Stimulated activated CD8-positive, alpha-beta memory T cell treated with anti-CD3 and anti-CD28 coated beads, Interleukin-15, amount 100 ng/mL, for 4 hours (primary cell): ENCODE results near the gene LRMDA.

Source experiments
- DNase-seq, 2 donors: peaks; one replicate each; pipeline ENCODE4 v3.0.0-alpha.2; 2020; ENCODE audit warnings: low read depth in 2 of 2

The LRMDA gene

DNA sequence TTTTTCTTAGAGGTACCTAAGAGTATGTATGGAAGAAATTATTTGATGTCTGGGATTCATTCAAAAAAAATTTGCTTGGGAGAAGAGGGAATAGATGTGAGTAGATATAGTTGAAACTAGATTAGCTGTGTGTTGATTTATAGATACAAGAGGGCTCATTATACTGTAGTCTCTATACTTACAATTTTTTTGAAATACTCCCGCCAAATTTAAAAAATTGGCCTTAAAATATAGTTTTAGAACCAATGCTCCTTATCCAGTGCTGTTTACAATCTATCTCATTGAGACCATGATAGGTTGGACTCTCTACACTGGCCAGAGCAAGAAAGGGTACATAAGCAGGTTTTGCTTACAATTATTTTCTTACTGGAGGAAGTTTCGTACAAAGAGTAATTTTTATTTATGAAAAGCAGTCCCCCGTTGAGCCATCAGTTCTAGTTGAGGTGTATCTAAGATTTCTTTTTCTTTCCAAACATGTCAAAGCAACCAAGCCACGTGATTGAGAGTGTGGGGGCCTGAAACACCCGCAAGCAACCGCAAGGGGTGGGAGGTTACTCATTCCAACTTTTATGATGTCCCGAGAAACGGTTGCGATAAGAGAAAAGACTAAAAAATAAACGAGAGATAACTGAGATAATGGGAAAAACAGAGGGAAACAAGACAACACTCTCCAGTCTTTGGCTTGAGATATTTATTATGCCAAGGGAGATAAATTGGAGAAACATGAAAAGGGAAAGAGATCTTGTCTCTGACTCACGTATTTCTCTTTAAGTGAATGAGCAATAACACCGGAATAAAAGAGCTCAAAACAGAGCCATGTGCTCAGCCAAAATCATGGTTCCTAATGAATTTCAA lies 729.2 kb downstream of the LRMDA start:
- no peak for DNase-seq

DNA sequence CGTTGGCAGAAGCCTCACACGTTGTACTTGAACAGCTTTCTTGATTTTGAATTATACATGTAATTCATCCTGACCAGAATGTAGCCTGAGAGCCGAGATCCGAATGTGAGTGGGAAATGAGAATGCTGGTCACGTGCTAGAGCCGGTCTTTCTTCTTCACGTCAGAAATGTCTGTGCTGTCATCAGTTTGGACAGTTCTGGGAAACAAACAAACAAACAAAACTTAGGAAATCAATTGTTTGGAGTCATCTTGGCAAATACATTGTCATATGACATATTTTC lies 729.8 kb downstream of the LRMDA start:
- no peak for DNase-seq

DNA sequence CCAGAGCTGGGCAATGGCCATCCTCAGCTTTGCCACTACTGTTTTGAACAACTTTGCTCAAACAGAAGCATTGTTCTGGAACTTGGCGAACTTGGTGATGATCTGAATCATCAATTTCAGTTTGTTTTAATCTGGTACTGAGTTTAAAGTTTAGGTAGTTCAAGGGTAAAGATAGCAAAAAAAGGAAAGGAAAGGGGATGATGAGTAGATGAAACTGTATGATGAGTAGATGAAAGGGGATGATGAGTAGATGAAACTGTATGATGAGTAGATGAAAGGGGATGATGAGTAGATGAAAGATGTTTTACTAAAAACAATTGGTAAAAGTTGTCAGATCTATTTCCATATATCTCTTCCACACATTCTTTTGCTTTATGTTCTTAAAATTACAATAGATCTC lies 737.0 kb downstream of the LRMDA start:
- no peak for DNase-seq

DNA sequence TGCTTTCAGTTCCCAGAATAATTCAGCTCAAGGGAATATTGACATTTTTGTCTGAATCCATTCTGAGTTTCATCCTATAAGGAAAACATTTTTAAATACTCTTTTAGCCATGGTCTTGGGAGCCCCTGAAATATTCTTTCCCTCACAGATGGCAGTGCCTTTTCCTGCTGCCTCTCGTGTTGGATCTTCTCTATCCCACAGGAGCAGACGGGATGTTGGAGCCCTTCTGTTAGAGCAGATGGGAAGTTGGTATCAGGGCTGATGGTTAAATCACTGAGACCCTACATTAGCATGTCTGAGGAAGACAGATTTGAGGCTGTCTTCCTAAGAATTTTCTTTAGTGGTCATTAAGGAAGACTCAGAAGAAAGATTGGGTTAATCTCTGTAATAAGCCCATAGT lies 737.8 kb downstream of the LRMDA start:
- DNase-seq: no peak

DNA sequence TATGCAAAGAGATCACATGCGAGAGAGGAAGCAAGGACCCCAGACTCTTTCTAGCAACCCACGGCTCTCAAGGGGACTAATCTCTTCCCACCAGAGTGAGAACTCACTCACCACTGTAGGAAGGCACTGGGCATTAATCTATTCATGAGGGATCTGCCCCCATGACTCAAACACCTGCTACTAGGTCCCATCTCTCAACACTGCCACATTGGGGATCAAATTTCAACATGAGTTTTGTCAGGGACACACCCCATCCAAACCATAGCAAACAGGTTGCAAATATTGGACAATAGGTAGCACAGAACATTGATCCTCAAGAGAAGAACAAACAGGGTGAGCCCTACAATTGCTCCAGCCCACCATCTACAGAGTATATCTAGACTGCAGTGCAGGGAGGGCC lies 740.6 kb downstream of the LRMDA start:
- no peak for DNase-seq

DNA sequence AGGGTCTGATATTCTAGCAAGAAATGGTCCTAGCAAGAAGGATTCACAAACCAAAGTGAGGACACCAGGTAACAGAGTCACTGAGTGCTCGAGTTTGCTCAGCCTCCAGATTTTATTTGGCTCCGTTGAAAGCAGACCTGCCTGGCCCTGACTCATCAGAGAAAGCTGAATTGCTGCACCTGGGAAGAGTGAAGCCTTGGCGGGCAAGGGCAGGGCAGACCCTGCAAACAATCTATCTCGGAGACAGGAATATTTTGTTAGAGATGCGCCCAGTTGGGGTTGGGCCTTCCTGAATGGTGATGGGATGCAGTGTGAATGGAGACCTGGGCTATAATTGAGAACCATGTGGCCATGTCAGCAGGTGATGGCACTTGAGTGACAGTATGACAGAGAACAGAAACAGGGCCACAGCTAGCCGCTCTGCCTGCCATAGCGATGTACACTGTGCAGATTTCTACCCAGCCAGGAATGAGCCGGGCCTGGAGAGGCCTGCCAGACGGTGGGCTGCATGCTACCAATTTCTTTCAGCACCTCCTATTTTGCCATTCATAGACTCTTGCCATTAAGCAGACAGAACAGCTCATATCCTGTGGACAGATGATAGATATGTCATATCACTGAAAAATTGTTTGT lies 744.2 kb downstream of the LRMDA start:
- DNase-seq: no peak

DNA sequence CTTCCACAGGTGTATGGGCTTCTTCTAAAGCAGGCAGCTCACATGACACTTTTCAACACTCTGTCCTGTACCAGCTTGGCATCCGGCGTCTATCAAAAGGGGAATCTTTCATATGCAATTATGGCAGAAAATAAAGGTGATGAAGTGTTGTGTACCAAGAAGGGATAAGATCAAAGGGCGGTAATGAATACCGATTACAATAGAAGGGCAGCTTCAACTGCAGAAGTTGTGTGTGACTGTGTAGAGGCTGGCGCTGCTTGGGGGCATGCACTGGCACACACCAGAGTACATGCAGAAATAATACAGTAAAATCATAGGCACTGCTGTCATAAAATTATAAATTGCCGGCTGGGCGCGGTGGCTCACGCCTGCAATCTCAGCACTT lies 744.7 kb downstream of the LRMDA start:
- DNase-seq: no peak

DNA sequence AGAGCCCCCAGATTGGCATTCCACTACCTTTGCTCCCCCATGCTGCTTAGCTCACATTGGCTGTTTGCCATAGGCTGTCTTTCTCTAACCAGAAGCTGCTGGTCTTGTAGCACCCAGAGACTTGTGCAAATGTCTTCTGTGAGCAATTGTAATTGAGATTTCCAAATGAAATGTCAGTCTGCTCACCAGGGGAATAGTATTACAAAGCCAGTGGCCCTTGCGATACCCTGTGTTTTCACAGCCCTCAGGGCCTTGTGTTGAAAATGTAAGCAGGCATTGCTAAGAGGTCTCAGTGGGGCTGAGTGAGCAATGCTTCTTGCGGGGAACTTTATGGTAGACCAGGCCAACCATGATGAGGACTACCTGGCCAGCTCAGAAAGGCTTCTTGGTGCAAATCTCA lies 746.5 kb downstream of the LRMDA start:
- DNase-seq: no peak

DNA sequence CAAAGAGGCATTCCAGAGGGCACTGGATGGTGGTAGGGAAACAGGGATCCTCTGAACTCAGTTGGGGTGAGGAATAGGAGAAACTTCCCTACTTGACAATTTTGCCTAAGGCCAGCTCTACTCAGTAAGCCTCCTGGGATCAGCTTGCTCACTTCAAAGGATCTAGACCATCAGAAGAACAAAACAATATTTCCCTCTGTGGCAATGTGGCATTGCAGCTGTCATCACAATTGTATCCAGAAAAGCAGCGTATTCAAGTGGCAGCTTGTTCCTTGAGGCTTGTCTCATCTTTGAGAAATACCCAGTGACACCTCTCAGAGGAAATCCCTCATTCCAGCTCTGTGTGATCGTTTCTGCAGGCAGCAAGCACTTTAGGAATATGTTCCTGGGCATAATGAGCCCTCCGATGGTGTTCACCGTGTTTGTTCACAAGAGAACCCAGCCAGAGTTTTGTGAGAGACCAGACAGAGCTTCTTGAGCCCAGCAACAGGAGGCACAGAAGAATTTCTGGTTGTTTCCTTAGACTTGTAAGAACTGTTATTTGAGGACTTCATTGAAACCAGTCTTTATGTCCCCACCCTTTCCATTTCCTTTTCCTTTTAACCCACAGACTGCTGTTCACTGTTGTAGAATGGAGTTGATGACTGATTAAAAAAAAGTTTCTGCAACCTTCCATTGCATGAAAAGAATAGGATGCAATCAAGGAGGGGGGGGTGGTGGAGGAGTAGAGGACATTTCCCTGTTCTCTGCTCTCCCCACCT lies 747.3 kb downstream of the LRMDA start:
- DNase-seq: no peak

DNA sequence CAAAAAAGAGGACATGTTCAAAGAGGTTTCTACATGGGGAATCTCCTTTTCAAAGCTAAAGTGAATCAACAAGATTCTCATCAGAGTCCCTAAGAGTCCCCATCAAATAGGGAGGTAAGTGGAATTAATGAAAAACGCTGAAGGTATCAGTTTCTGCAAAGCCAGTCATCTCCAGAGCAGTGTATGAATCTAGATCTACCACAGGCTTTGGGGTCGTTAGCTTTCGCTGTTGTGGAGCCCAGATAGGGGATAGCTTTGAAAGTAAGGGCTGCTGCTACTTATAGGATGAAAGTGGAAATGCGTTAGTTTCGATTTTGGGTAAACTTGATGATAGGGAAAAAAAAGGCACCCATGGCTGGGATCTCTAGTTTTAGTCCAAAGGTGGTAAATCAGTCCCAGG lies 748.4 kb downstream of the LRMDA start:
- DNase-seq: no peak

DNA sequence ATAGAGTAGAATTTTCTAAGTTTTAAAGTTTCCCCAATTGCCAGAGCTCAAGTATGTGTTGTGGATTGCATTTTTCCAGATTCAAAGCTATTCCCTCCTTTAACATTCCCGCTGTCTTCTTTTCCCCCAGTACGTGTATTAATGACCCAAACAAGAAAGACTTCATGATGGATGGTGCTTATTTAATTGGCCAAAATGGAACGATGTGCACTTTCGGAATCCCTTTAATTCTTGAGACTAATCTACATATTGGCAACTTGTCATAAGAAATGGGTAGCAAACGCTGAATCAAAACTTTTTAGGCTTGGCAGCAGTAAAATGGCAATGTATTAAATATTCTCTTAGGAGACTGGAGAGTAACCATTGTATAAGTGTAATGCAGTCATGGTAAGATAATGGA lies 753.2 kb downstream of the LRMDA start:
- no peak for DNase-seq

DNA sequence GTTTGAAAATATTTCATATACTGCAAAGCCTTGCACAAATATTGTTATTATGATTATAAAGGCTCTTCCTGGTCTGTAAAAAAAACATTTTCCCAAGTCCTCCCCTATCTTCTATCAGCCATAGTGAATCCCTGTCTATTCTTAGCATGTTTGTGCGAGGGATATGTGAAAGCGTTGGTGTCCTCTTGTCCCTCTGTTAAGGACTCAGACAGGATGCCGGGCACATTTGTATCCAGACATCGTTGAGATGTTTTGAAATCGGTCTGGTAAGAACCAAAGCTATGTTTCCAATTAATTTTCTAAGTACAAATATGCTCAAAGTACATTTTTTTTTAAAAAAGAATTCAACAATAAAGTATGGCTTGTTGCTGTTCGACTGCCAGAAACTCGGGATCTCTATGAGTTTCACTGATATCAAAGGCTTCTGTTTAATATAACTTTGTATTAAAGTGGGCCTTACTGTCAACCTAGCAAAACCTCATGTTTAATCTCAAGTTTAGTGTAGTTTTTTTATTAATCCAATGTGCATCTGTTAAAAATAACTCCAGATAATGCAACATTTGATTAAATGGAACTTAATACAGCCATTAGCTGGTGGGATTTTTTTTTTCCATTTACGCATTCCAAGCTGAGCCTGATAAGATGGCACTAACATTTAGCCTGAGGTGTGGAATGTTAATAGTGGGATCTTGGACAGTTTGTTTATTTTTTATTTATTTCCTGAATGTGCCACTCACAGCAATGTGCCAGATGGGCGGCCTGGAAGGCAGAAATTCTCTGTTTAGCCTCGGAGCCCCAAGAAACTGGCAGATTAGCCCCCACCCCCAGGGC lies 754.3 kb downstream of the LRMDA start:
- no peak for DNase-seq

DNA sequence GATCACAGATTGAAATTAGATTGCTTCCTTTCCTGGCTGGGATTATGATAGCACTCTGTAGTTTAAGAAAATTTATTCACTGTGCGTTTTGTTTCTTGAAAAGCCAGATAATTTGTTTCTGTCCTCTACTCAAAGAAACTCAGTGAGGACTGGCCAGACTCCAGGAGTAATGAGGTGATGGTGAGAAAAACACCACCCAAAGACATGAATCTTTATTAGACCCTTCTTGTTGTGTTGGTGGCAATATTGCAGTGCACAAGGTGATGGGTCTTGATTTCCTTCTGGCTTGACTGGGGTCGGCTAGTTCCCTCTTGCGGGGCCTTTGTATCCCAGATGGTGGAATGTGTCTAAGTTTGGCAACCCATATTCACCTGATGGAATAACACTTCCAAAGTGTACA lies 756.8 kb downstream of the LRMDA start:
- DNase-seq: no peak

DNA sequence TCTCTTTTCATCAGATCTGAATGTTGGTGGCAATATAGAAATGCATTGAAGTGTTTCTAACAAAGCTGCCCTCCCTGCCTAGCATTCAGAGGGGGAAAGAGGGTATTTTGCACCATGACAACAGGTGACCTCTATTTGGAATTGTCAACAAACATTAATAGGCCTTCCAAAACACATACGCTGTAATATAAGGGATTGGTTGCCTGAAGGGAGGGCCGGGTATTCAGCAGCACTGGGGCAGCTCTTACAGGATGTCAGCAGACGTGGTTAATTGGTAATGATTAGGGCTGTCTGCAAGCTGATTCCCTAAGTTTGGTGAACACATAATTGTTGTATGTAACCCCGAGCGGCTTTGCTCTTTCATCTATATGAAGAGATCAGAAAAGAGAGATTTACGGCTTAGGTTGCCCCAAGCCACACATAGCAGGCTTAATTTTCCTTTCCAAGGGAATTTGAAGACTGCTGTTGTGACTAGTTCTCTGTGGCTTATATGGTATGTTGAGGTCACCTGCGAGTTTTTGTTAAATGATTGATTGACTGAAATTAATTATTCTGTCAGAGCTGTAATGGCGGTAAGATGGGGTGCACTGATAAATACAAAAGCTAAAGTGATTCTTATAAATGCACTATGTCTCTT lies 759.3 kb downstream of the LRMDA start:
- no peak for DNase-seq

DNA sequence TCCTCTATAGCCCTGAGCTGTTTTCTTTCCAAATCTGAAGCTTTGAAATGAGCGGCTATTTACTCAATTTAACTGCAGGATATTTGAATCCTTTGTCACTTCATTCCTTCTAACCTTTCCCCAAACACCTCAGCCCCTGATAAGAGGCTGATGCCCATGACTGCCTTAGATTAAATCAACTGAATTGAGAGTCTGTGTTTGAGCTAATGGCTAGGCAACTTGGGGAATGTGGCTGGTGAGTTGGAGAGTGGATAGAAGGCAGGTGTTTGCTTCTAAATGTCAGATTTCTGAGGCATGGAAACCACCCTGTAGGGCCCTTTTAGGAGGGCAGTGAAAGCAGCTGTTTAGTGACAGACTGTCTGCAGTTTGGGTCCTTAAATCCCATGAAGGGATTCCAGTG lies 759.9 kb downstream of the LRMDA start:
- DNase-seq: no peak

DNA sequence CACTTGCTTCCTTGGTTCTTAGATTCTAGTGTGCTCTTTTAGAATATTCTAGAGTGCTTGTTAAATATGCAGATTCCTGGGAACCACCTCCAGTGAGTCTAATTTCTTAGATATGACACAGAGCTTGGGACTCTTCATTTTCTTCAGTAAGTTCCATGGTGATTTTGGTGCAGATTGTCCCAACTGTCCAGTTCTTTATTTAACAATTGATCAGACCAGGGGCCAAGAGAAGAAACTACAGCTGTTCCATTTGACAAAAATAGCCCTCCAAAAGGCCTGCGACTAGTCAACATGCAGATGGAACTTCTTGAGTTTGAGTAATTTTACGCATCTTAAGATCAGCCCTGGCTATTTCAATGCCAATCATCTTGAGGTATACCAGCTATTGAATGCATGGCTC lies 760.7 kb downstream of the LRMDA start:
- DNase-seq: no peak

DNA sequence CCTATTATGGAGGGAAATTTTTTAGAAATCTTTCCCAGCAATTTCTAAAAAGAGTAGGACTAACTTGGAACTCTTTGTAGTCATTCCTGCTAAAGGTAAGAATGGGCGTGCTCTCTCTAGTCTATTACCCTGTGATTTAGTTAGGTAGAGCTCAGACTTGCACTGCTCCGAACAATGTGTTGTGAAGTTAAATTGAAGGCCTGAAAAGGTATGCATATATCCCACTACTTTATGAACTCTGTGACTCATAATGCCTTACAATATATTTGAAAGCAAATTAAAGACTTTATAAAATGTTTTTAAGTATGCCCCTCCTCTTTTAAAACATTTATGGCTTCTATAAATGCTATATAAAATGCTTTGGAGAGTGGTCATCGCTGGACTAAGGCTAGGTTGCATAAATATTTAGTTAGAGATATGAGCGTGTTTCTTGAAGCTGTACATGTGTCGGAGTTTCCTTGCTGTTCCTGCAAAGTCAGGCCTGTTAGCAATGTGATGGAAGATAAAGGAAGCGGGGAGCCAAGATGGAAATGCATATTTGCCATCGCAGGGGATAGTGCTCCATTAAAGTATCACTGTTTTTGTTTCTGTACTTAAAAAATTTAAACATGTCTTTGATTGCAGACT lies 761.4 kb downstream of the LRMDA start:
- DNase-seq: no peak

DNA sequence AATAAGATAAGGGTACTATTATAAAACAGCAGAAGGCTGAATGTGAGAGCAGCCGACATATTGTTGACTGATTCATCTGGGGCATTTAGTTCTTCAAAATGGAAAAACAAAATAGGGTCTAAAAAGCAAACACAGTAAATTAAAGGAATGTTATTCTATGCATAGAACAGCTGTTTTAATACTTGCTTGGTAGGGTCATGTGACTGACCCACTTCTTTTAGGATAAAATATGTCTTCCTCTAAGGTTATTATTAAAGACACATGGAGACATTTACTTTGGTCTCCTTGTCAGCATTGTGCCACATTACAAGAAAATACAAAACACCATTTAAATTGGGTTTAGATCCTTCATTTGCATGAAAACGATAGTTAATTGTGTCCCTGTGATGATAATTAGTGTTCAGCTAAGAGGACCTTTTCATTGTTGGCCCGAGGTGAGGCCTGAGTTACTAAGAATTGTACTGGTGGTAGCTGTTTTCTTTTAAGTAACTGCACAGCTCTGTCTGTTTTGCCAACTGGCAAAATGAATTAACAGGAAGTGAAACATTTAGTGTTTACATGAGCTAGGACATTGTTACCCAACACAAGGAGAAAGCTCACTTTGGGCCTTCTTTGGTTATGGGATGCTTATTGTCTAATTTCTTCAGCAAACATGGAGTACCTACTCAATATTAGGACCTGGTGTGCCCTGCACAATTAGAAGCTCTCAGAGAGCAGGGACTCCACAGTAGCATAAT lies 764.4 kb downstream of the LRMDA start:
- DNase-seq: no peak

DNA sequence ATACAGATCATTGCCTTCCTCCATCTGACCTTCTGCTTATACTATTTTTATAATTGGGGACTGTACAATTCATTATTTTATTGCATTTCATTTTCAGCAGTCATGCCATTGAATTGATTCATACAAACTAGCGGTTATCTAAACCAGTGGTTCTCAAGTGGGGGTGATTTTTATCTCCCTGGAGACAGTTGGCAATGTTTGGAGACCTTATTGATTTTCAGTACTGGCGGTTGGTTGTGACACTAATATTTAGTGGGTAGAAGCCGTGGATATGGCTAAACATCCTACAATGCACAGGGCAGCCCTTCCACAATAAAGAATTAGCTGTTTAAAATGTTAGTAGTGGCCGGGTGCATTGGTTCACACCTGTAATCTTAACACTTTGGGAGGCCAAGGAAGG lies 765.9 kb downstream of the LRMDA start:
- DNase-seq: no peak

DNA sequence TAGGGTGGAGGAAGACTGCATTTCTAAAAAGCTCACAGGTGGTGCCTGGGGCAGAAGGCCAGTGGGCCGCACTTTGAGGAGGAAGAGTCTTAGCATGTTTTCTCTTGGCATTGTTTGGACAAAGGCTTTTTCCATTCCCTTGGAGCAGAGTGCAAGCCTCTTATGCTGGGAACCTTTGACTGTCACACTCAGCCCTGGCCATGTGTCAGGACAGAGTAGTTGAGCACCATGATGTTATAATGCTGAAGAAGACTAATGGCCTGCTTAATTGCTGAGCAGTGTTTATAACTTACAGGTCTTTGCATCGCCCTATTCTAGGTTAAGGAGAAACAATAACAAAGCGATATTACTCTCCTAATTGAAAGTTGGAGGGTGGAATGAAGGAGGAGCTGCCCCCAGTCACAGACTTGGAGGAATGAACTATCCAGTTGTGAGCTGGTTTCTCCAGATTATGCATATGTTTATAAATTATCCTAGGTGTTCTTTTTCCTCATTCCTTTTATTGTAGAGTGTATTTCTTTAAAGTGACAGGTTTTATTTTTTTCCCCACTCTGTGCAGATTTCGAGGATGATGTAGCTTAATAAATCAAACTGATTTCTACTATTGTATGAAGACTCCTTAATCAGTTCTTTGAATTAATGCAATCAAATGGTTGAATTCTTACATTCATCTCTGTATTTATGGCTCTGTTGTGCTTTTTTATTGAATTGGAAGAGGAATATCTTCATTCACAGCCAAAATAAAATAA lies 767.0 kb downstream of the LRMDA start:
- DNase-seq: no peak
